NOMO-1 treated with DMSO at 0.1 percent for 48 hours (cell line): ENCODE data around the gene FZD7.

Experiments
- DNase-seq: peaks from one replicate; lab custom pipeline; 2025; ENCODE audit not compliant: unreplicated experiment; lab: John Stamatoyannopoulos, UW

Gene FZD7

GRCh38 chr2:202009581-202009980, 24.1 kb upstream of the FZD7 start:
- DNase-seq, result no peak

- no peak for DNase-seq
Measured at GRCh38 chr2:202014318-202014717, 19.3 kb upstream of the FZD7 start.

GRCh38 chr2:202014759-202015211, 18.9 kb upstream of the FZD7 start:
- DNase-seq, result no peak

GRCh38 chr2:202015471-202015870, 18.2 kb upstream of the FZD7 start:
- no peak for DNase-seq

- no peak for DNase-seq
Measured at GRCh38 chr2:202016579-202017227, 17.0 kb upstream of the FZD7 start.

- DNase-seq, result no peak
Measured at GRCh38 chr2:202017940-202018339, 15.7 kb upstream of the FZD7 start.

- DNase-seq, result no peak
Measured at GRCh38 chr2:202018950-202019349, 14.7 kb upstream of the FZD7 start.

GRCh38 chr2:202019689-202020450, 13.8 kb upstream of the FZD7 start:
- DNase-seq, result no peak

GRCh38 chr2:202022755-202023154, 10.9 kb upstream of the FZD7 start:
- DNase-seq, result no peak

GRCh38 chr2:202023198-202023903, 10.3 kb upstream of the FZD7 start:
- DNase-seq, result no peak

- no peak for DNase-seq
Measured at GRCh38 chr2:202023904-202024266, 9.8 kb upstream of the FZD7 start.

- no peak for DNase-seq
Measured at GRCh38 chr2:202024871-202025270, 8.8 kb upstream of the FZD7 start.

- no peak for DNase-seq
Measured at GRCh38 chr2:202025816-202026215, 7.8 kb upstream of the FZD7 start.

GRCh38 chr2:202026507-202026906, 7.1 kb upstream of the FZD7 start:
- DNase-seq, result no peak

- DNase-seq, result no peak
Measured at GRCh38 chr2:202030691-202031090, 3.0 kb upstream of the FZD7 start.

GRCh38 chr2:202031246-202031951, 2.3 kb upstream of the FZD7 start:
- DNase-seq, result no peak

GRCh38 chr2:202032846-202033316, 774 bp upstream of the FZD7 start:
- peak; percentile 15 for DNase-seq

GRCh38 chr2:202034249-202035088, 814 bp downstream of the FZD7 start:
- no peak for DNase-seq

- no peak for DNase-seq
Measured at GRCh38 chr2:202035089-202035940, 1.7 kb downstream of the FZD7 start.
